ENCODE data around the gene FSIP2. TPM values are rescaled to one million over a fixed set of nuclear protein-coding genes. Genes with fewer than 3 reads are reported as not detected.

Gene FSIP2
- total RNA-seq, 6 experiments from 2014 or later = 0.06 to 0.19 (median 0.11) TPM

DNA sequence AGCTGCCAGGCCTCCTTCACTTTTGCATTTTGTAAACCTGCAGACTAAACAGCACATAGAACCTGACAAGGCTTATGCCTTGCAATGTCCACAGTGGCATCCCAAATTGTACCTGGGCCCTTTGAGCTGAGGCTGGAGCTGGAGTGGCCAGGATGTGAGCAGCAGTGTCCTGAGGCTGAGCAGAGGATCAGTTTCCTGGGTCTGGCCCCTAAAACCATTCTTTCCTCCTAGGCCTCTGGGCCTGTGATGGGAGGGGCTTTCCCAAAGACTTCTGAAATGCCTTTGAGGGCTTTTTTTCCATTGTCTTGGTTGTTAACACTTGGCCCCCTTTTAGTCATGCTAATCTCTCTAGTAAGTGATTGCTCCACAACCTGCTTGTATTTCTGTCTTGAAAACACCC is 32.8 kb downstream of the FSIP2 start:
- DNase-seq = no peak
- Histone ChIP-seq H3K4me3 (no peak overlapping the region), H3K36me3 (no peaks in the 10 kb centered on the region), H3K9me3 (peaks cover 0 to 4% (median 0%) of the 10 kb centered on the region in 4 donors), H3K27me3 (no peaks in the 10 kb centered on the region), H3K4me1 (no peaks in the 10 kb centered on the region), H3K27ac (no peak overlapping the region)
- ATAC-seq = no peak
- TF ChIP-seq, protein P1, sequence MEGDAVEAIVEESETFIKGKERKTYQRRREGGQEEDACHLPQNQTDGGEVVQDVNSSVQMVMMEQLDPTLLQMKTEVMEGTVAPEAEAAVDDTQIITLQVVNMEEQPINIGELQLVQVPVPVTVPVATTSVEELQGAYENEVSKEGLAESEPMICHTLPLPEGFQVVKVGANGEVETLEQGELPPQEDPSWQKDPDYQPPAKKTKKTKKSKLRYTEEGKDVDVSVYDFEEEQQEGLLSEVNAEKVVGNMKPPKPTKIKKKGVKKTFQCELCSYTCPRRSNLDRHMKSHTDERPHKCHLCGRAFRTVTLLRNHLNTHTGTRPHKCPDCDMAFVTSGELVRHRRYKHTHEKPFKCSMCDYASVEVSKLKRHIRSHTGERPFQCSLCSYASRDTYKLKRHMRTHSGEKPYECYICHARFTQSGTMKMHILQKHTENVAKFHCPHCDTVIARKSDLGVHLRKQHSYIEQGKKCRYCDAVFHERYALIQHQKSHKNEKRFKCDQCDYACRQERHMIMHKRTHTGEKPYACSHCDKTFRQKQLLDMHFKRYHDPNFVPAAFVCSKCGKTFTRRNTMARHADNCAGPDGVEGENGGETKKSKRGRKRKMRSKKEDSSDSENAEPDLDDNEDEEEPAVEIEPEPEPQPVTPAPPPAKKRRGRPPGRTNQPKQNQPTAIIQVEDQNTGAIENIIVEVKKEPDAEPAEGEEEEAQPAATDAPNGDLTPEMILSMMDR (IDR thresholded peaks at IDR 0.05) = no peak
- intact Hi-C loops (cut with DNase I) = no loop called here

DNA sequence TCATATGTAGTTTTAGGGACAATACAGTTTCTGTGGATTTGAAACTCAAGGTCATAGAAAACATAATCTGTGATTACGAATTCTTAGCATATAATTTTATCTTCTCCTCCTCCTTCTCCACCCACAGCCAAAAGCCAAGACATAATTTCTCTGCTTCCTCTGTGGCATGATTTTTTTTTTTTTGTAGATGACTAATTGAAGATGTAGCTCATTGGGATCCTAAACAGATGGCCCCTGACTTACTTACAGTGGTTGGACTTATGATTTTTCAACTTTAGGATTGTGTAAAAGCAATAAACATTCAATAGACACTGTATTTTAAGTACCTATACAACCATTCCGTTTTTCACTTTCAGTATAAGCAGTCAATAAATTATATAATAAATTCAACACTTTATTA is 42.3 kb downstream of the FSIP2 start:
- H3K27ac ChIP-seq = no peak overlapping the region
- intact Hi-C loops (cut with DNase I) = no loop called here
- no peak for DNase-seq
- no peak for ATAC-seq
- TF ChIP-seq, protein P1 (IDR thresholded peaks at IDR 0.05) = no peak
- TF ChIP-seq POLR2A (IDR thresholded peaks at IDR 0.05) = no peak
- no peaks in the 10 kb centered on the region for H3K27me3 ChIP-seq
- no peaks in the 10 kb centered on the region for H3K36me3 ChIP-seq
- H3K9me3 ChIP-seq = no peaks in the 10 kb centered on the region
- H3K4me3 ChIP-seq = no peak overlapping the region
- 72% methylated on average over 2 of the region's 2 CpGs for WGBS (ENCODE audit: insufficient coverage, low coverage, low lambda C conversion rate, missing lambda C conversion rate)
- no peaks in the 10 kb centered on the region for H3K4me1 ChIP-seq

DNA sequence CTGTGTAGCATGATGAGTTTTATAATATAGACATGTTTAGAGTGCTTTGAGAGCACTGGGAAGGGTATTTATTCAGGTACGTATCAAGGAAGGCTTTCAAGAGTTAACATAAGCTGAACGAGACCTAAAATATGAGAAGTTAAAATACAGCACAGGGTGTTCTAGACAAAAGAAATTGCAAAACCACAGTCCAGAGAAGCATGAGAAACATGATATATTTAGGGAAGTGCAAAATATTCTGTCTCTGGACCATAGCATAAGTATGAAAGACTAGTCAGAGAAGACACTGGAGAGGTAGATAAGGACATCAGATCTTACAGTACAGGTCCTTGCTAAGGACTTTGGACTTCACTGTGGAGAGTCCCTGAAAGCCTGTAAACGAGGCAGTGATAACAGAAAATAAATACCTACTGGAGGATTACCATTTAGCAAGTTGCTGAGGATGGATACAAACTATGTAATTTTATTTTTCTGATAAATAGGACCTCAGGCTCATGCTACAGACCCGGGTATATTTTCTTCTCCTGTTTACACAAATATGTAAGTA is 43.7 kb downstream of the FSIP2 start:
- no peak overlapping the region for H3K27ac ChIP-seq
- intact Hi-C loops (cut with DNase I) = no loop called here
- TF ChIP-seq, protein P1 (IDR thresholded peaks at IDR 0.05) = no peak
- no peak for TF ChIP-seq POLR2A (IDR thresholded peaks at IDR 0.05)
- no peaks in the 10 kb centered on the region for H3K27me3 ChIP-seq
- H3K36me3 ChIP-seq = no peaks in the 10 kb centered on the region
- H3K4me3 ChIP-seq = no peak overlapping the region
- 49% methylated on average over 3 of the region's 4 CpGs for WGBS (ENCODE audit: insufficient coverage, low coverage, low lambda C conversion rate, missing lambda C conversion rate)
- peak in 1 of 4 donors; percentile 38 for ATAC-seq
- no peaks in the 10 kb centered on the region for H3K9me3 ChIP-seq
- no peak for DNase-seq
- H3K4me1 ChIP-seq = no peaks in the 10 kb centered on the region

DNA sequence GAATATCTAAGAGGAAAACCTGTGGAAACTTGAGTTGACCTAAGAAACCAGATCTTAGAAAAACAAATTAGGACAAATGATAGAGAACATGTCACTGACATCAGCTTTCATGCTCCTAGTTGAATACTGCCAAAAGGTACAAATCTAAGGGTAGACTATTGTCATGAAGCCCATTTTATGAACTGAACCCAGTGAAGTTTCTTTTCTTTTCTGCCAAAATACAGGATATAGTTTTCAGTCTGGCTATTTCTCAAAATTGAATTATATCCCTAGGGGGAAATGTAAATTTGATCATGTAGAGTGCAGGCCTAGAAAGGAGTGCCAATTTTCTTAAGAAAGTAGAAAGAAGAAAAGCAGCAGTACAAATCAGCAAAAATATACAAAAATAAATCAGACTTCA is 46.6 kb downstream of the FSIP2 start:
- no peak overlapping the region for H3K27ac ChIP-seq
- H3K36me3 ChIP-seq = no peaks in the 10 kb centered on the region
- DNase-seq (no peak), ATAC-seq (no peak)
- H3K9me3 ChIP-seq = no peaks in the 10 kb centered on the region
- H3K4me3 ChIP-seq = no peak overlapping the region
- no peaks in the 10 kb centered on the region for H3K27me3 ChIP-seq
- TF ChIP-seq, protein P1 (IDR thresholded peaks at IDR 0.05) = no peak
- no peaks in the 10 kb centered on the region for H3K4me1 ChIP-seq
- intact Hi-C loops (cut with DNase I) = no loop called here

DNA sequence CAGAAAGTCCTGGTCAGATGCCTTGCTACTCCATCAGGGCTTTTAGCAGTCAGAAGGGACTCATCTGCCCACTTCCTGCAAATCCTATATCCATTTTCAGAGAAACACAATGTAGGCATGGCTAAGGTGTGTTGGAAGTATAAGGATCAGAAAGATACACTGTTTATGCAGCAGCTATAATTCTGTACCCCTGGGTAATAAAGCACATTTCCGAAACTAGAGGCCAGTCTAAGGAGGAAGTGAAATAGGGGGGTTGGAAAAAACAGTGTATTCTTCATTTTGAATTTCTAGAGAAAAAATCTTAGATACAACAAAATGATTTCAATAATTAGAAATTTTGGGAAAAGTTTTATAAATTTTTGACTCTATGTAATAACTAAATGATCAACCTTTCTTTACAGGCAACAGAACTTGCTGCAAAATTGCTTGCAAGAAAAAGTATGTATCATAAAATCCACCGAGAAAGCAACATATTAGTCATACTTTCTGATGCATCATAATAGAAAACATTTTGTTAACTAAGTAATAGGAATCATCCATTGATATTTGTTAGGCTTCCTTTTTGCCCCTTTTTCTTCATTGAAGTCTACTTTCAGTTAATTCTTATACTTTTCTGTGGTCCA is 47.4 kb downstream of the FSIP2 start:
- WGBS (ENCODE audit: insufficient coverage, low coverage, low lambda C conversion rate, missing lambda C conversion rate) = 82% methylated on average over 2 of the region's 2 CpGs
- no peak for DNase-seq
- Histone ChIP-seq H3K9me3 (no peaks in the 10 kb centered on the region), H3K27me3 (no peaks in the 10 kb centered on the region), H3K27ac (no peak overlapping the region), H3K36me3 (no peaks in the 10 kb centered on the region), H3K4me3 (no peak overlapping the region), H3K4me1 (no peaks in the 10 kb centered on the region)
- intact Hi-C loops (cut with DNase I) = no loop called here
- TF ChIP-seq, protein P1 (IDR thresholded peaks at IDR 0.05) = no peak
- no peak for ATAC-seq

Measured in right lobe of liver (tissue), 6 donors.